GM19240 (cell line): Measurements from ENCODE around the gene PRCD.
"Not testable (repeated sequence)": the region's sequence is repeated elsewhere in the genome, so short reads cannot be mapped to it uniquely, and the experiment has no call there.

Experiments used
- DNase-seq: peaks from one replicate; pipeline ENCODE4 v3.0.0; 2011; ENCODE audit warnings: low spot score; ENCODE audit not compliant: insufficient read length

Gene PRCD

DNA sequence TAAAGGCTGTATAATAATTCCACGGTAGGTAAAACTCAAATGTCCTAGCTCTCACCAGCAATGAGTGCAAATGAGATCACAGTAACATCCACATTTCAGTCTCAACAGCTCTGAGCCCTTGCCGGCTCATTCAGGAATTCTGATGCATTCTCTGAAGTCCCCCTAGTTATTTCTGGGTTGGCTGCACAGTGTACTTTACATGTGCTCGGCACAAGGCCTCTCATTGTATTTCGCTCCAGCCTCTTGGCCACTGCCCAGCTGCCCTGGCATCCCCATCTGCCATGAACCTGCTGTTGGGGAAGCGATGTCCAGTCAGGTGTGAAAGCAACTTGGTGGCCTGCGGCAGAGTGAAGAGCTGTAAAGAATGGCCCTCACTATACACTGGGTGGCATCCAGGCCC is 14.3 kb downstream of the PRCD start:
- no peak for DNase-seq

DNA sequence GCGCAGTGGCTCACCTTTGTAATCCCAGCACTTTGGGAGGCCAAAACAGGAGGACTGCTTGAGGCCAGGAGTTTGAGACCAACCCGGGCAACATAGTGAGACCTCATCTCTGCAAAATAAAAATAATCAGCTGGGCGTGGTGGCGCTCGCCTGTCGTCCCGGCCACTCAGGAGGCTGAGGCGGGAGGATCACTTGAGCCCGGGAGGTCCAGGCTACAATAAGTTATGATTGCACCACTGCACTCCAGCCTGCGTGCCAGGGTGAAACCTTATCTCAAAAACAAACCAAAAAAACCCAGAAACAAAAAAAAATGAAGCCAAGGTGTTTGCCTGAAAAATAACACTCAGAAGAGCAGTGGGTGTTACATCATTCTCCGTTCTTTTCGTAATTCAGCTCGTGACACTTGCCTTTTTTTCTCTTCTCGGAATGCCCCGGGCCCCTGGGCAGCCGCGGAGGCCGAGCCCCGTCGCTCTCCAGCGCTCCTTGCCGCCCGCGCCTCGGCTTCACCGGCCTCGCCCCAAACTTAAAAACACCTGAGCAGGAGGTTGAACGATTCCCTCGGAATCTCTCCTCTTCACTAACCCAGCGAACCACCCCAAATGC is 17.0 kb downstream of the PRCD start:
- no peak for DNase-seq

DNA sequence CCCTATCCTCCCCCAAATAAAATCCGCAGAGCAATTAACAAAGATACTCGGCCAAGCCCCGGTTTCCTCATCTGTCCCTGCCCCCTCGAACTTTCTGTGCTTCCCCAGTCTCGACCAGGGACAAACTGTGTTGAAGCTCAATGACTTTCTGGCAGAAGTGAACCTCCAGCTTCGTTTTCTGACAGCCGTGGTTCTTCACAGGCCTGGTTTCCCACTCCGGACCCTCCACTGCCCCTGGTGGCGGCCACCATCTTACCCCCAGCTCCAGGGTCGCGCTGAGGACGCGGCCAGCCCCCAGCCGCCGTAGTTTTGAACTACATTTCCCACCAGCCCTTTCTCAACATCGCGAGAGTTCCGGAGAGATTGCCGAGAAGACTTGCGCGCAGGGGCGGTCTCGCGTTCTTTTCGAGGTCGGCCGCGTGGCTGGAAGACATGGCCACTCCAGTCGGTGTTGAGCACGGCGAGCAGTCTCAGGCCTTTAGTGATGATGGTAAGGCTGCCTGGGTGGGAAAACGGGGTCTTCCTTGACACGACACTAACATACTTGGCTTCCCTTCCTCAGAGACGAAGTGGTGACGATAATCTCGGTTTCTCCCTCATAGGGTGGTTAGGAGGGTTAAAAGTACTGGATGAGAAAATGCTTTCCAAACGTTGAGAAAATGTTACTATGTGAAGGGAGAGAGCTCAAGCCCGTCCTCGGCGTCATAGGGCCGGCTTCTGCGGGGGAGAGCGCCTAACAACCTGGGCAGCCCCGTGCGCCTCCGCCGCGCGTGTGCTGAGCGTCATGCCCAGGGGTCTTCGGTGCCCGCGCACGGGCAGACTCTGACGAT is 17.7 kb downstream of the PRCD start:
- peak; percentile 69 for DNase-seq

DNA sequence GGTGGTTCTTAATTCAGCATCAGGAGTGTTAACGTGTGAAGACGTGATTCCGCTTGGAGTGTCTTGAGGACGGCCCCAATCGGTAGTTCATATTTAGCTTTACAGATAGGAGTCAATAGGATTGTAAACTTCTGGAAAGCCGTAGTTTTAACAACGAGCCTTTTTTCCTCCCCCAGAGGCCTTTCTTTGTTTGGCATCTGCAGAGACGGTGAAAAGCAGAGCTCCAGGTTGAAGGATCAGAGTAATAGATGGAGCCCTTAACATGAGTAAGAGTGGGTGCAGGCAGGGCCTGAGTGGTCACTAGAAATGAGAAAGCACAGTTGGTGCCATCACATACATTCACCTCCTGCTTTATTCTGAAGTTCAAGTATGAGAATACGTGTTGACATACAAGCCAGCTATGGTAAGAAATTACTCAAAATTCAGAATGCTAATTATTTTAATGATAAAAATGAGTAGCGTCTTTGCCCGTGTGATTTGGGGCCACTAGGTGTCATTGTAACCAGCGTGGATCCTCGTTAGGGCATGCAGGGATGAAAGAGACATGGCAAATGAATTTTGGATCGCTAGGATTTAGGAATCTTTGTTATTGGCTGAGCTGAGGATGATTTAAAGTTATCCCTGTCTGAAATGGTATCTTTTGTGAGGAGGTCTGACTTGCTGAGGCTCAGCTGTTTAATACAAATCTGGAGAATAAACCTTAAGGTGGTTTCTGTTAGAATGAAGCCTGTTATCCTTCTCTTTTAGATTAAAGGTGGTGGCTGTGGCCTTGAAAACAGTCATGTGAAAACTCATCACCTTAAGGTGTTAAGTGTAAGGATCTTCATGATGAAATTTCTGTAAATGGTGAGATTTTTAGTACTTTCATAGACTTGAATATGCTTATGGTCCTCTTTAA is 18.6 kb downstream of the PRCD start:
- DNase-seq = no peak

DNA sequence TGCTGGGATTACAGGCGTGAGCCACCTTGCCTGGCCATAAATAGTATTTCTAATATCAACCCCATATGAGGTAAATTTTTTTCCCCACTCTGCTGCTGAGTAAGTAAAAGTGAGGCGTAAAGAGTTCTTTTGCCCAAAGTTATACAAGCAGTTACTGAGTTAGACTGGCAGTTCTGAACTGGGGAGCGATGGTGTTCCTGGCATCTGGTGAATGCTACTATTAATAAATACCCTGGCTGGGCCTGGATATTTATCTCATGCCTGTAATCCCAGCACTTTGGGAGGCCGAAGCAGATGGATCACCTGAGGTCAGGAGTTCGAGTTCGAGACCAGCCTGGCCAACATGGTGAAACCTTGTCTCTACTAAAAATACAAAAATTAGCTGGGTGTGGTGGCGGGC is 19.6 kb downstream of the PRCD start:
- not testable (repeated sequence) for DNase-seq

DNA sequence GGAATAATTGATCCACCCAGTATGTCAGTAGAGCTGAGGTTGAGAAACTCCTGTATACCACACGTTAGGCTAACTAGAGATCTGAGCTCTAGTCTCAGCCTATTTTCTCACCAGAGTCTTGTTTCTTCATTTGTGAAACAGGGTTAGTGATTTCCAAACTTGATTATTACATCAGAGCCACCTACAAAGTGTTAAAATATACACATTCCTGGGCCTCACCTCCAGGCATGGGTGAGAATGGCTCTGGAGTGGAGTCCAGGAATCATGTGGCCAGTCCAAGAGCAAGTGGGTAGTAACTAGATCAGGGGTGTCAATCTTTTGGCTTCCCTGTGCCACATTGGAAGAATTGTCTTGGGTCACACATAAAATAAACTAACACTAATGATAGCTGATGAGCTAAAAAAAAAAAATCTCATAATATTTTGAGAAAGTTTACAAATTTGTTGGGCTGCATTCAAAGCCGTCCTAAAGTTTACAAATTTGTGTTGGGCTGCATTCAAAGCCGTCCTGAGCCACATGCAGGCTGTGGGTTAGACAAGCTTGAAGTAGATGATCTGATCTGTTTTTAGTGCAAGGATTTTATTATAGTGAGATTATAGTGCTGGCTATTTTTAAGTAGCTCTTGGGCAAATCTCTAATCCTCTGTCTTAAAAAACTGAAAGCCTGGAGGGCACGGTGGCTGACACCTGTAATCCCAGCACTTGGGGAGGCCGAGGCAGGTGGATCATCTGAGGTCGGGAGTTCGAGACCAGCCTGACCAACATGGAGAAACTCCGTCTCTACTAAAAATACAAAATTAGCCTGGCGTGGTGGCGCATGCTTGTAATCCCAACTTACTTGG is 20.4 kb downstream of the PRCD start:
- no peak for DNase-seq

DNA sequence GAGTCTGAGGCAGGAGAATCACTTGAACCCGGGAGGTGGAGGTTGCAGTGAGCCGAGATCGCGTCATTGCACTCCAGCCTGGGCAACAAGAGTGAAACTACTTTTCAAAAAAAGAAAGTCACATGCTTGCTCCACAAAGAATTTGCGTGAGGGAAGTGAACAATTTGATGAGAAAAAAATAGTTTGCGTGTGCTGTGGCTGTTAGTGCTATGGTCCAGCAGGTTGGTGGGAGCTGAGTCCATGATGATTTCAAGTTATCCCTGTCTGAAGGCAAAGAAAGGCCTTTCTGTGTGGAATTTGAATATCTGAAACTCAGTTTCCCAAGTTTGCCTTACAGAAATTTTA is 21.0 kb downstream of the PRCD start:
- DNase-seq = no peak

DNA sequence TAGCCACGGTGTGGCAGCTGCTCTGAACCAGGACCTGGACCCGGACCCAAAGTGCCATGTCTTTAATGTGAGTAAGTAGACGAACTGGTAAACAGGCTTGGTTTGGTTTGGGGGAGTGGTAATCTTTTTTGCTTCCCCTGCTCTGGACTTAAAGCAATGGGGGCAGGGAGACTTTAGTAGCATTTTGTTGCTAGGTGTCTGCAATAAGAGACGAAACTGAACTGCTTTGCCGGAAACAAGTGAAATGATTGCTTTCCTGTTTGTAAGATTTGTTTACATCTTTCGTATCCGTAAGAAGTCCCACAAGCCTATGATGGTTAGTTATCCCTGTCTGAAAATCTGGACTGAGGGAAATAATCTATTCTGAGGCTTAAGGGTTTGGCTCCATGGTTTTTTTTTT is 21.5 kb downstream of the PRCD start:
- no peak for DNase-seq

DNA sequence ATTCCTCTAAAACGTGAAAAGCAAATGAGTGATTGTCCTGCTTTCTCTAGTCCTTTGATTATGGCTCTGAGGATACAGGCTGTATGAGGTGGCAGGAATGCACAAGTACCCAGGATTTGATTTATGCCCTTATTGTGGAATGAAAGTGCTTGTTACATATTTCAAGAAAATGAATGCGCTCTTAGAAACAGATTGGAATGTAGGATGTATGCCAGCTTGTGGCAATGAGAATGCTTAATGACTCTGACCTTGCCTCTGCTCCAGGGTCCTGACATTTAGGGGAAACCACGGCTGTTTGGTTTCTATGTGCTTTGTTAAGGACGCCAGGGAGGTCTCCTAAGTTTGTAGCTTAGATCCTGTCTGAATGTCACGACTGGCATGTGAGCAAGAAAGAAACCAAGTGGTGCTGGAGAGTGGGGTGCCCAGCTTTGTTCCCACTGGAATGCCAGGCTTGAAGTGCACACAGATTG is 22.0 kb downstream of the PRCD start:
- DNase-seq = no peak

DNA sequence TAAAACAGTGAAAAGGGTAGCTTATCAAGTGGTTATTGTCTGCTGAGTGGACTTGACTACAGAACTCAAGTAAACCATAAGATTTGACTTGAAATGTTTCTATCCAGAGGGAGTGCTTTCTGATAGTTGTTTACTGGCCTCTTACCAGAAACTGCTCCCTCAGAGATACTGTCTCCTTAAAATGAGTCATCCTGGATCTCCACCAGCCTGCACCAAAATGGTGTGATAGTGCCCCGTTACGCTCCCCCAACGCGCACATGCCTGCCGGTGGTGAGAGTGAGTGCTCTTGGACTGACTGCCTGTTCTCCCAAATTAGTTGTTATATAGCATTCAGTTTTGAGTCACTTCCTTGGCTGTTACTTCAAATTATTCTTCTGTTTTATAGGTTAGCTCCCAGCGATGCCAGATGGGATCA is 22.9 kb downstream of the PRCD start:
- DNase-seq = no peak

DNA sequence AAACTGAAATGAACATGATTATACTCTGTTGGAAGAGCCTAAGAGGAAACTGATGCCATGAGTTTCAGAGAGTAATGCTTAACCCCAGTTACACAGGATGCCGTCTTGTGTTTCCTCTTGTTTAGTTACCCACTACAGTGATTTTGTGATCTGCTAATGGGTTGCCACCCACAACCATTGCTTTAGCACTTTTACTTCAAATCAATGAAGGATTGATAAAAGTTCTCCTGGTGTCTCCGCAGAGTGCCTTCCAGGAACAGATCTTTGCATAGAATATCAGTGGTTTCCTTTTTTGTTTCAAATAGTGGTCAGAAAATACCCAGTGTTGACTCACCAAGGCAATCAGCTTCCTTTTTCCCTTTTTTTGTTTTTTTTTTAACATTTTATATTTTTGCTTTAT is 23.5 kb downstream of the PRCD start:
- DNase-seq = not testable (repeated sequence)

DNA sequence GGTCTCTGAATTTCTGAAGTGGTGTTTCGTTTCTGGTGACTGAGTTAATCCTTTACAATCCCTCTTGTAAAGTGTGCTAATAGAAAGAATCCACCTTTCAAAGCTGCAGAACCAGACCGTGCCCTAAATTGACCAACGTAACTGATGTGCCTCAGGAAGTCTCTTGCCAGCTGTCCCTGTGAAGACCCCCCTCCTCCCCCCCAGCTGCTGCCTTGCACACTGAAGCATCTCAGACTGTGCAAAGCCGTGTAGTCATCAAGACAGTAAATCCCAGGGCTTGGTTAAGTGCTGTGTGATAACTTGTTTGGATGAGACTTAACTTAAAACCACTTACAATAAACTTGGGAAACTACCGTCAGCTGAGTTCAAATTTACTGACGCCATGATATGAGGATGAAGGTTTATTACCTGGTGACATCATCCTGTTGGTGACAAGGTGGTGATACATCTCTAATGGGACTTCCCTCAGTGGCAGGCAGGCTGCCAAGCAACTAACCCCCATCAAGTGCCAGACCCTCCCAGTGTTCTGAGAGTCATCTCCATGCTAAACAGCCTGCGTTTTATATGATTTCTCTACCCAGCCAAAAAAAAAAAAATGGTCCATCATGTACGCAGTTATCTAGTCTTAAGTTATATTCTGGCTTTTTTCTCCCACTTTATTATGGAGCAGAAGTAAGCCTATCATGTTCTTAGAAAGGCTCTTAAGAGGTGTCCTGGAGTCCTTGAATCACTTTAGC is 25.3 kb downstream of the PRCD start:
- not testable (repeated sequence) for DNase-seq

DNA sequence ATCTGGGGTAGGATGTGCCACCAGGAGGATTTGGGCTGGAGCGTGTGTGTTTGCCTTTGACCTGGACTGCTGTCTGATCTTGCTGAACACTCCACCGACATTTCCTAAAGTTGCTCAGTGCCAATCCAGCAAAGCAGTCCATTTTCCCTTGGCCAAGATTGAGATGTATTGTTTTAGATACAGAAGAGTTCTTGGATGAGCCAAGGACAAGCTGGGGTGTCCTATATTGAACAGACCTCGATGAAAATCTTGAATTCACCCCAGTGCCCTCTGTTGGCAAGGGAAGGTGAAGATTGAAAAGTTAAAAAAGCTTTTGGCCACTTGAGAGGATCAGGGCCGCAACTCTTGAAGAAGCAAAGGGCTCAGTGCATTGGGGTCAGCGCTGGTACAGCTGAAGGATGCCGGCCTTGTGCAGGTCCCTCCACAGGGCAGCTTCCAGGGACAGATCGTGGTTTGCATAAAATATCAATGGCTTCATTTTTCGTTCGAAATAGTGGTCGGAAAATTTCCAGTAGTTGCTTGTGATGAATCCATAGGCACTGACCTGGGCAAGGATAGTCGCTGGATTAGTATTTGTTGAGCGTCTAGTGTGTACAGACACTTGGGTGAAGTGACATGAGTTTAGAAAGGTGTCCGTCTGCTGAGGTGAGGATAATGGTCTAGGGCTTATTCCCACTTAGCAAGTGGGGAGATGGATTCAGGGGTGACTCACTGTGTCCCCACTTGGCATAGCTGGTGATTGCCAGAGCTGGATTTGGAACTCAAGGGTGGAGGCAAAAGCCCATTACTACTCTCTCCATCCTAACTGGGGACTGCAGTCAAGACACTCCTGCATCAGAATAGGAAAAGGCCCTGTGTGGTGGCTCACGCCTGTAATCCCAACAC is 26.1 kb downstream of the PRCD start:
- DNase-seq = no peak

DNA sequence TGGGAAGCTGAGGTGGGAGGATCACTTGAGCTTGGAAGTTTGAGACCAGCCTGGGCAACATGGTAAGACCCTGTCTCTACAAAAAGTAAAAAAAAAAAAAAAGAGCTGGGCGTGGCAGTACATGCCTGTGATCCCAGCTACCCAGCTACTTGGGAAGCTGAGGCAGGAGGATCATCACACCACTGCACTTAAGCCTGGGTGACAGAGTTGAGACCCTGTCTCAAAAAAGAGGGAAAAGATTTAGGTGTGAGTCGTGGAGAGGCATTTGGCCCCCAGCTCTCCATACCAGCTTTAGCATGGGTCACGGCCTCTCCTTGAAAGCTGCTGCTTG is 26.7 kb downstream of the PRCD start:
- DNase-seq = no peak

DNA sequence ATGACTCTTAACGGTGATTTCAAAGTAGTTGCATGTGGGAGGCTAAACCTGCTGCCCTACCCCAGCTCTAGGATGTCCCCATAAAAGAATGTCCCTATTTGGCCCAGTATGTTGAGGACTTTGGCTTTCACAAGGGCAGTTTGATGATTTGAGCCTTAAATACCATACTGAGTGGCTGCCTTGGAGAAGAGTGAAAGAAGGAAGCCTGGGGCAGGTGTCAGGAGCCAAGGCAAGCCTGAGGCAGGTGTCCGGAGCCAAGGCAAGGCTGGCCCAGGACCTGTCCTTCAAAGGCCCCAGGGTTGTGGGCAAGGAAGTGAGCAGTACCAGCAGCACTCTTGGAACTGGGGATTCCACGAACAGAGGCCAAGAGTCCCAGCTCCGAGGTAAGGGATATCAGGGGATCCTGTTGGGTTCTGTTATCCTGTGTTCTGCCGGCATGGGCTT is 27.2 kb downstream of the PRCD start:
- DNase-seq = no peak

DNA sequence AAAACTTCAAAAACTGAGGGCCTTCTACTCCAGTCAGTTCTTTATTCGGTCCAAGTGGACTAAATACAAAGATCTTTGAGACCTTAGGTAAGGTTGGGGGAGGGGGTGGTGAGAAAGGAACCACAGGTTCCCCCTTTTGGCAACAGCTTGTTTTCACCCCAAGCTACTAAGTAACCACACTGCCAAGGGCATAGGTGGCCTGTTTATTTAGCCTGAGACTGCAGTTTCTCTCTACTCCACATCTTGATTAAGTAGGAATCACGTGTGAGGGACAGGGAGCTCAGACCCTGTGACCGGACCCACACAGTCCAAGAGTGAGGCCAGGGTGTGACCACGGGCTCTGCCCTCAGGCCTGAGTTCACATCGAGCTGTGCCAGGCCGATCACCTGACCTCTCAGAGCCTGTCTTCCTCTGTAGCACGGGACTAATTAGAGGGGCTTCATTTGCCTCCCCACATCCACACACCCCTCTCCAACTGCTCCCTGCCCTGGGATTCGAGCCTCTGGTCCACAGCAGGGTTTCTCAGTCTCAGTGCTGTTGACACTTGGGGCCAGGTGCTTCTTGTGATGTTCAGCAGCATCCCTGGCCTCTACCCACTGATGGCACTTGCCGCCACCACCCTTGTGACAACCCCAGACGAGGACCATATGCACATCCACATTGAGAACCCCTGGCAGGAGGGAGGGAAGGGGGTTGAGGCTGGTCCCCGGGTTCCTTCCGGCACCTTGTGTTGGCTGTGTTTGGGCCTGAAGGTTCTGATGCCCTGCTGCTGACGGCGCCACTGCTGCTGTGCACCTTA is 28.0 kb downstream of the PRCD start:
- no peak for DNase-seq

DNA sequence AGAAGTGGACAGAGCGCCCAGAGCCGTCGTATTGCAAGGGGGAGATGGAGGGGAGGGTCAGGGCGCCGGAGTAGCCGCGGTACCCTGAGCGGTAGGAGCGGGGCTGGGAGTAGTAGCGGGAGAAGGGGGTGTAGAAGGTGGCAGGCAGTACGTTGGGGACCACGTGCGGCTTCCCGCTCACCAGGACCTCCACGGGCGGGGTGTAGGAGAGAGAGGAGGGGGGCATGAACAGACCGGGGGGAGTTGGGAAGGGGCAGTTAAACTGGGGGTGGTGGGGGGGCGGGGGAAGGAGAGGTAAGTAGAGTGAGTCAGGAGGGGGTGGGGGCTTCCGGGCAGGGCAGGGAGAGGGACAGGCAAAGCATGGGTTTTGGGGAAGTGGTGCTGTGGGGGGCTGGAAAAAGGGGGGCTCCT is 29.0 kb downstream of the PRCD start:
- no peak for DNase-seq

DNA sequence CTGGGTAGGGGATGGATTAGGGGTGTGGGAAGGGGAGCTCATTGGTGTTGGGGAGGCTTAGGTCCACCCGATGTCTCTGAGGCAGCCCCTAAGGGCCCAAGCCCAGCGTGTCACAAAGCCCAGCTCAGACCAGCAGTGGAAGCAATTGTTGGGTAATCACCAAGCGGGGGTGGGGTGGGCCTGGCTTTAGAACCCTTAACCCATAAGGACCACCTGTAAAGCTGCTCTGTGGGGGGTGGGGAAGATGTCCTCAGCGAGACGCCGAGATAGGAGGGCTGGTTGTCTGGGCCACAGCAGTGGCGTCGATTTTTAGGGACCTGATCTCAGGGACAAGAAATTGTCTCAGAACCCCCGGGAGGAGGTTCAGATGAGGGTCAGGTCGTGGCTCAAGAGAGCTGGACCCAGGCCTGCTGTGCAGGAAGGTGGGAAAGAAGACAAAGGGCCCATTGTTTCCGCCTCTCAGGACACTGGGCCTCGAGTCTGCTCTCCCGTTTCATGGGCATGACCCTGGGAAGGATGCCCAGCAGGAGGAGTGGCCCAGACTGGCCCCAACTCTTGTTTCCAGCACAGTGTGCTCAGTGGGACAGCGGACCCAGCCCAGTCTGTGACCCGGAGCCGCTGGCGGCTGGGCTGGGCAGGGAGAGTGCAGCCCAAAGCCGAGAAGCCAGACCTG is 29.9 kb downstream of the PRCD start:
- no peak for DNase-seq
